SK-N-SH treated with all-trans-retinoic acid at 6 μM for 48 hours (cell line): Measurements from ENCODE around the gene HEATR3.

Experiments used
- ATAC-seq: fragments of 200-7000 bp; cut with Tn5 transposase; 3 replicates; pipeline ENCODE4 v1.9.1; 2020; ENCODE audit warnings: mild to moderate bottlenecking, moderate library complexity
- BACH2 ChIP-seq: fragments of 250-450 bp; sonication (Bioruptor Pico); IDR thresholded peaks from 2 replicates; pipeline ENCODE4 v1.9.0; 2021; ENCODE audit warnings: mild to moderate bottlenecking, borderline replicate concordance
- CSDC2 ChIP-seq: fragments of 250-450 bp; sonication (Bioruptor Pico); IDR thresholded peaks from 2 replicates; pipeline ENCODE4 v1.5.0; 2020; ENCODE audit warnings: mild to moderate bottlenecking, moderate library complexity
- CSRNP3 ChIP-seq: fragments of 250-450 bp; sonication (Bioruptor Pico); IDR thresholded peaks from 2 replicates; pipeline ENCODE4 v1.5.1; 2021; ENCODE audit warnings: mild to moderate bottlenecking, moderate library complexity
- ESRRG ChIP-seq: fragments of 250-450 bp; sonication (Bioruptor Pico); IDR thresholded peaks from 2 replicates; pipeline ENCODE4 v1.6.1; 2021; ENCODE audit warnings: mild to moderate bottlenecking
- ISL1 ChIP-seq: fragments of 250-450 bp; sonication (Bioruptor Pico); IDR thresholded peaks from 2 replicates; pipeline ENCODE4 v2.1.2; 2022; ENCODE audit warnings: mild to moderate bottlenecking, moderate library complexity
- OSR1 ChIP-seq: fragments of 250-450 bp; sonication (Bioruptor Pico); IDR thresholded peaks from 2 replicates; pipeline ENCODE4 v1.8.0; 2022; ENCODE audit warnings: moderate library complexity, mild to moderate bottlenecking, inconsistent platforms
- PPARA ChIP-seq: fragments of 250-450 bp; sonication (Bioruptor Pico); IDR thresholded peaks from 2 replicates; pipeline ENCODE4 v1.5.0; 2020; ENCODE audit warnings: mild to moderate bottlenecking, borderline replicate concordance
- RARB ChIP-seq: fragments of 250-450 bp; sonication (Bioruptor Pico); IDR thresholded peaks from 2 replicates; pipeline ENCODE4 v1.8.0; 2021; ENCODE audit warnings: mild to moderate bottlenecking, moderate library complexity
- TCF4 ChIP-seq: fragments of 250-450 bp; sonication (Bioruptor Pico); IDR thresholded peaks from 2 replicates; pipeline ENCODE4 v1.8.0; 2021; ENCODE audit warnings: mild to moderate bottlenecking, moderate library complexity, borderline replicate concordance
- TOX ChIP-seq: fragments of 250-450 bp; sonication (Bioruptor Pico); IDR thresholded peaks from 2 replicates; pipeline ENCODE4 v1.8.0; 2021; ENCODE audit warnings: mild to moderate bottlenecking, moderate library complexity, borderline replicate concordance
- TSHZ2 ChIP-seq: fragments of 250-450 bp; sonication (Bioruptor Pico); IDR thresholded peaks from 2 replicates; pipeline ENCODE4 v1.5.0; 2020; ENCODE audit warnings: mild to moderate bottlenecking, moderate library complexity
- ZC3H10 ChIP-seq: fragments of 250-450 bp; sonication (Bioruptor Pico); IDR thresholded peaks from 2 replicates; pipeline ENCODE4 v1.5.1; 2021; ENCODE audit warnings: mild to moderate bottlenecking, moderate library complexity
- ZFP3 ChIP-seq: fragments of 250-450 bp; sonication (Bioruptor Pico); IDR thresholded peaks from 2 replicates; pipeline ENCODE4 v1.5.0; 2020; ENCODE audit warnings: mild to moderate bottlenecking, moderate library complexity
- ZFP30 ChIP-seq: fragments of 450-650 bp; formaldehyde crosslinking; IDR thresholded peaks from 2 replicates; pipeline ENCODE4 v1.5.0; 2022; ENCODE audit warnings: mild to moderate bottlenecking, moderate library complexity
- ZNF70 ChIP-seq: fragments of 450-650 bp; formaldehyde crosslinking; IDR thresholded peaks from 2 replicates; pipeline ENCODE4 v1.5.0; 2020; ENCODE audit warnings: mild to moderate bottlenecking, moderate library complexity
- ZNF8 ChIP-seq: fragments of 450-650 bp; formaldehyde crosslinking; IDR thresholded peaks from 2 replicates; pipeline ENCODE4 v1.5.0; 2020; ENCODE audit warnings: mild to moderate bottlenecking, moderate library complexity
- TF ChIP-seq, protein P1 (sequence below): fragments of 250-450 bp; sonication (Bioruptor Pico); IDR thresholded peaks from 2 replicates; pipeline ENCODE4 v1.8.0; 2021; ENCODE audit warnings: low read depth, mild to moderate bottlenecking, moderate library complexity, borderline replicate concordance
- TF ChIP-seq, protein P2 (sequence below): fragments of 250-450 bp; sonication (Bioruptor Pico); IDR thresholded peaks from 2 replicates; pipeline ENCODE4 v1.5.1; 2020; ENCODE audit warnings: low read depth, mild to moderate bottlenecking, moderate library complexity
- TF ChIP-seq, protein P3 (sequence below): fragments of 250-450 bp; sonication (Bioruptor Pico); IDR thresholded peaks from 2 replicates; pipeline ENCODE4 v1.8.0; 2020; ENCODE audit warnings: mild to moderate bottlenecking, moderate library complexity, borderline replicate concordance

HEATR3 gene

DNA sequence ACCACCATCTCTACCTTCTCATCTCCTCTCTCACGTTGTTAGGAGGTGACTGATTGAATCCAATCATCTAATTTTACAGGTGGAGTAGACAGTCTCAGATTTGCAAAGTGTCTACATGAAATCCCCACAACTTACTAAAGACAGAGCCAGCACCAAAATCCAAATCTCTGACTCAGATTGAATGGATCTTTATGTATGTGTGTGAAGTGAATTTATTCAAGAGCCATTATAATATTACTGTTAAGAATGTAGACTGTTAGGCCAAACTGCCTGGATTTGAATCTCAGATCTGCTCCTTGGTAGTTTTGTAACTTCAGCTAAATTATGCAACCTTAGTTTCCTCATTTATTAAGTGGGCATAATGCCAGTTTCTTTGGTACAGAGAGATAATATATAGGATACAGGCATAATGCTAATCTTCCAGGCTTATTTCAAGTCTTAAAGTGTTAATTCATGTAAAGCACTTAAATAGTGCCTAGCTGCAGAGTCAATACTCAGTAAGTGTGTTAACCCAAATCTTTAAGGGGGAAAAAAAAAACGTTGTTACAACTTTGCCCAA lies 28.0 kb upstream of the HEATR3 start:
- ATAC-seq, result no peak
- TF ChIP-seq CSRNP3 (CRISPR knock-in tag), result no peak

DNA sequence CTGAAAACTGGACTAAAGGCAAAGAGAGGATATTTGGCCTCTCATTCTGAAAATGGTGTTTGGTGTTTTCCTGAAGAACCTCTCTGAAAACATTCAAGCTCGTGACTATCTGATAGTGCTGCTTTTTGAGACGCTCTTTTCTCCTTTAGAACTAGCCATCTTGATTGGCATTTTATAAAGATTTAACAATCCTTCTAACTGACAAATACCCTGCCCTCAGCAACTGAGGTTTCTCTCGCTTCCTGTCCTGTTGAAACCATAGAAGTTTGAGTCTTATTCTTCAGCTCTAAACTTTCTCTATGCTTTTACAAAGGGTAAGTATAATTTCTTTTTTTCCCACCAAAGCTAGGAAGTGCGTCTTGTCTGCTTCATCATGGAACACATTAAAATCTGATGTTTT lies 27.5 kb upstream of the HEATR3 start:
- TF ChIP-seq TOX (CRISPR knock-in tag) (no peak), TSHZ2 (CRISPR knock-in tag) (no peak), OSR1 (CRISPR knock-in tag) (no peak), TCF4 (CRISPR knock-in tag) (no peak), CSDC2 (CRISPR knock-in tag) (no peak), ZFP3 (CRISPR knock-in tag) (no peak), PPARA (CRISPR knock-in tag) (no peak), BACH2 (CRISPR knock-in tag) (no peak), ZNF70 (CRISPR knock-in tag) (no peak)
- TF ChIP-seq, protein P1, sequence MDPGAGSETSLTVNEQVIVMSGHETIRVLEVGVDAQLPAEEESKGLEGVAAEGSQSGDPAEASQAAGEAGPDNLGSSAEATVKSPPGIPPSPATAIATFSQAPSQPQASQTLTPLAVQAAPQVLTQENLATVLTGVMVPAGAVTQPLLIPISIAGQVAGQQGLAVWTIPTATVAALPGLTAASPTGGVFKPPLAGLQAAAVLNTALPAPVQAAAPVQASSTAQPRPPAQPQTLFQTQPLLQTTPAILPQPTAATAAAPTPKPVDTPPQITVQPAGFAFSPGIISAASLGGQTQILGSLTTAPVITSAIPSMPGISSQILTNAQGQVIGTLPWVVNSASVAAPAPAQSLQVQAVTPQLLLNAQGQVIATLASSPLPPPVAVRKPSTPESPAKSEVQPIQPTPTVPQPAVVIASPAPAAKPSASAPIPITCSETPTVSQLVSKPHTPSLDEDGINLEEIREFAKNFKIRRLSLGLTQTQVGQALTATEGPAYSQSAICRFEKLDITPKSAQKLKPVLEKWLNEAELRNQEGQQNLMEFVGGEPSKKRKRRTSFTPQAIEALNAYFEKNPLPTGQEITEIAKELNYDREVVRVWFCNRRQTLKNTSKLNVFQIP (CRISPR knock-in tag), result no peak
- no peak for ATAC-seq

DNA sequence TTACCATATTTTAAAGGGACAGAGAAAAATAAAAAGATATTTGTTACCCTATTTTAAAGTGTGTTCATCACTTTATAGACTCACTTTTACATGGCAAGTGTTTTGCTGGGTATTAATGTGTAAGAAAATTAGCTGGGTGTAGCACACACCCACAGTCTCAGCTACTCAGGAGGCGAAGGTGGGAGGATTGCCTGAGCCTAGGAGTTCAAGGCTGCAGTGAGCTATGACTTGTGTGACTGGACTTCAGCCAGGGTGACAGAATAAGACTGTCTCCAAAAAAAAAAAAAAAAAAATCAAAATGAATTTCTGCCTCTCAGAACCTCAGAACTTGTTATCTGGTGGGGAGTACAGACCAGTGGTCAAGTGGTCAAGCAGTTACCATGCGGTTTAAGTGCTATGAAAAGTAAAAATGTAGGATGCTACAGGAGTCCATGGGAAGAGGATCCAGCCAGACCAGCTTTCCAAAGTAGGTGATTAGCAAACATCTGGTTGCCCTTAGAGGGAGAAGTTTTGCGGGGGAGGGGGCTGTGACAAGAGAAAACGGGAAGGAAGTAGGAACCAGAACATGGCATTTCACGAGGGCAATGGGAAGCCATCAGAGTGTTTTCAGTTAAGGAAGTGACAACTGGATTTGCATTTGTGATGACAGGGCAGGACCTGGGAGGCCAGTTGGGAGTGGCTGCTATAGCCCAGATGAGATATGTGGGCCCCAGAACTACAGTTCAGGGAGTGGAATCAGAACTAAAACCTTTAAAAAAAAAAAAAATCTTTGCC lies 26.8 kb upstream of the HEATR3 start:
- TF ChIP-seq, protein P1 (CRISPR knock-in tag), result no peak
- TF ChIP-seq RARB (CRISPR knock-in tag) (no peak), ZNF70 (CRISPR knock-in tag) (no peak), ISL1 (CRISPR knock-in tag) (no peak)
- ATAC-seq, result no peak

DNA sequence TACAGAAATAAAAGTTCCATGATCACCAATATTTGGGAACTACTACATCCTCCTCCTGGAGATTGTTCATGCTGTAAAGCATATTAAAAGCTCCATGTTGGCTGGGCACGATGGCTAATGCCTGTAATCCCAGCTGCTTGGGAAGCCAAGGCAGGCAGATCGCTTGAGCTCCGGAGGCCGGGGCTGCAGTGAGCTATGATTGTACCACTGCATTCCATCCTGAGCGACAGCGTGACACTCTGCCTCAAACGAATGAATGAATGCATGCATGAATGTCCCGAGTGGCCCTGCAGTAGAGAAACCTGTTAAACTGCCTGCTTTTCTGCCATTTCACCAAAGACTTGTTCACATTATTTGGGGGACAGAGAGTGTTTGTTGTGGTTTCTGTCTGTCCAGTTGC lies 25.8 kb upstream of the HEATR3 start:
- no peak for ATAC-seq
- no peak for TF ChIP-seq TOX (CRISPR knock-in tag)
- TF ChIP-seq ZNF70 (CRISPR knock-in tag), result no peak
- no peak for TF ChIP-seq ZFP30 (CRISPR knock-in tag)
- TF ChIP-seq CSRNP3 (CRISPR knock-in tag), result no peak
- TF ChIP-seq, protein P2, sequence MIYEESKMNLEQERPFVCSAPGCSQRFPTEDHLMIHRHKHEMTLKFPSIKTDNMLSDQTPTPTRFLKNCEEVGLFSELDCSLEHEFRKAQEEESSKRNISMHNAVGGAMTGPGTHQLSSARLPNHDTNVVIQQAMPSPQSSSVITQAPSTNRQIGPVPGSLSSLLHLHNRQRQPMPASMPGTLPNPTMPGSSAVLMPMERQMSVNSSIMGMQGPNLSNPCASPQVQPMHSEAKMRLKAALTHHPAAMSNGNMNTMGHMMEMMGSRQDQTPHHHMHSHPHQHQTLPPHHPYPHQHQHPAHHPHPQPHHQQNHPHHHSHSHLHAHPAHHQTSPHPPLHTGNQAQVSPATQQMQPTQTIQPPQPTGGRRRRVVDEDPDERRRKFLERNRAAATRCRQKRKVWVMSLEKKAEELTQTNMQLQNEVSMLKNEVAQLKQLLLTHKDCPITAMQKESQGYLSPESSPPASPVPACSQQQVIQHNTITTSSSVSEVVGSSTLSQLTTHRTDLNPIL (CRISPR knock-in tag), result no peak
- no peak for TF ChIP-seq ESRRG
- TF ChIP-seq CSDC2 (CRISPR knock-in tag), result no peak
- TF ChIP-seq ZNF8 (CRISPR knock-in tag), result no peak
- TF ChIP-seq, protein P3, sequence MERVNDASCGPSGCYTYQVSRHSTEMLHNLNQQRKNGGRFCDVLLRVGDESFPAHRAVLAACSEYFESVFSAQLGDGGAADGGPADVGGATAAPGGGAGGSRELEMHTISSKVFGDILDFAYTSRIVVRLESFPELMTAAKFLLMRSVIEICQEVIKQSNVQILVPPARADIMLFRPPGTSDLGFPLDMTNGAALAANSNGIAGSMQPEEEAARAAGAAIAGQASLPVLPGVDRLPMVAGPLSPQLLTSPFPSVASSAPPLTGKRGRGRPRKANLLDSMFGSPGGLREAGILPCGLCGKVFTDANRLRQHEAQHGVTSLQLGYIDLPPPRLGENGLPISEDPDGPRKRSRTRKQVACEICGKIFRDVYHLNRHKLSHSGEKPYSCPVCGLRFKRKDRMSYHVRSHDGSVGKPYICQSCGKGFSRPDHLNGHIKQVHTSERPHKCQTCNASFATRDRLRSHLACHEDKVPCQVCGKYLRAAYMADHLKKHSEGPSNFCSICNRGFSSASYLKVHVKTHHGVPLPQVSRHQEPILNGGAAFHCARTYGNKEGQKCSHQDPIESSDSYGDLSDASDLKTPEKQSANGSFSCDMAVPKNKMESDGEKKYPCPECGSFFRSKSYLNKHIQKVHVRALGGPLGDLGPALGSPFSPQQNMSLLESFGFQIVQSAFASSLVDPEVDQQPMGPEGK (CRISPR knock-in tag), result no peak
- TF ChIP-seq TSHZ2 (CRISPR knock-in tag), result no peak
- TF ChIP-seq ZC3H10 (CRISPR knock-in tag), result no peak
- TF ChIP-seq OSR1 (CRISPR knock-in tag), result no peak
